Liver (tissue), 9 donors: Measurements from ENCODE around the gene OR2T33. TPM values are rescaled to one million over a fixed set of nuclear protein-coding genes. Genes with fewer than 3 reads are reported as not detected.

Source experiments
- DNase-seq: peaks from one replicate; pipeline ENCODE4 v3.0.0-alpha.2; 2017; ENCODE audit warnings: low spot score
- H3K27ac ChIP-seq, 2 donors: one replicate each; pipeline ENCODE4 v1.7.0; 2013; ENCODE audit warnings: inconsistent platforms in 2 of 2, low read length in 2 of 2, control low read depth in 1 of 2, low read depth in 1 of 2, mild to moderate bottlenecking in 1 of 2
- H3K27me3 ChIP-seq, 4 donors: one replicate each; pipeline versions ENCODE4 v1.6.1 to v1.7.0; 2013; ENCODE audit warnings: low read length in 3 of 4, inconsistent platforms in 1 of 4, mild to moderate bottlenecking in 1 of 4, moderate library complexity in 1 of 4; ENCODE audit not compliant: control insufficient read depth in 4 of 4, insufficient read depth in 4 of 4
- H3K36me3 ChIP-seq, 4 donors: one replicate each; pipeline versions ENCODE4 v1.6.1 to v1.7.0; 2013; ENCODE audit warnings: low read length in 3 of 4, mild to moderate bottlenecking in 3 of 4, low read depth in 1 of 4, moderate library complexity in 1 of 4; ENCODE audit not compliant: control insufficient read depth in 4 of 4, insufficient read depth in 3 of 4
- H3K4me1 ChIP-seq, 4 donors: one replicate each; pipeline versions ENCODE4 v1.6.1 to v1.7.0; 2013; ENCODE audit warnings: low read length in 3 of 4, mild to moderate bottlenecking in 3 of 4, moderate library complexity in 1 of 4; ENCODE audit not compliant: control insufficient read depth in 4 of 4, insufficient read depth in 4 of 4
- H3K4me3 ChIP-seq, 3 donors: one replicate each; pipeline versions ENCODE4 v1.6.1 to v1.7.0; 2013; ENCODE audit warnings: low read length in 3 of 3, control low read depth in 1 of 3, low read depth in 1 of 3, mild to moderate bottlenecking in 1 of 3
- H3K9ac ChIP-seq, 2 donors: one replicate each; pipeline ENCODE4 v1.7.0; 2013; ENCODE audit warnings: low read length in 2 of 2, mild to moderate bottlenecking in 2 of 2, moderate library complexity in 2 of 2, control low read depth in 1 of 2, low read depth in 1 of 2
- H3K9me3 ChIP-seq, 4 donors: one replicate each; pipeline versions ENCODE4 v1.6.1 to v1.7.0; 2013; ENCODE audit warnings: low read length in 3 of 4; ENCODE audit not compliant: control insufficient read depth in 4 of 4
- FOXA2 ChIP-seq: IDR thresholded peaks from 2 replicates; pipeline ENCODE4 v1.6.1; 2016; ENCODE audit warnings: antibody characterized with exemption
- GABPA ChIP-seq, 2 donors: IDR thresholded peaks in 1 of 2; conservative IDR thresholded peaks in 1 of 2; 2 replicates each; pipeline ENCODE4 v1.6.1; 2016; ENCODE audit warnings: antibody characterized with exemption in 2 of 2, mild to moderate bottlenecking in 1 of 2, moderate library complexity in 1 of 2
- HNF4A ChIP-seq, 2 donors: conservative IDR thresholded peaks; 2 replicates each; pipeline ENCODE4 v1.6.1; 2016; ENCODE audit warnings: antibody characterized with exemption in 2 of 2, mild to moderate bottlenecking in 2 of 2
- HNF4G ChIP-seq: IDR thresholded peaks from 2 replicates; pipeline ENCODE4 v1.6.1; 2016; ENCODE audit warnings: antibody characterized with exemption
- RAD21 ChIP-seq, 2 donors: IDR thresholded peaks; 2 replicates each; pipeline ENCODE4 v1.6.1; 2016; ENCODE audit warnings: antibody characterized with exemption in 2 of 2, mild to moderate bottlenecking in 2 of 2
- RXRA ChIP-seq, 2 donors: IDR thresholded peaks; 2 replicates each; pipeline ENCODE4 v1.6.1; 2017 to 2018; ENCODE audit warnings: antibody characterized with exemption in 2 of 2, mild to moderate bottlenecking in 1 of 2
- SP1 ChIP-seq: IDR thresholded peaks from 2 replicates; pipeline ENCODE4 v1.6.1; 2018; ENCODE audit warnings: antibody characterized with exemption, mild to moderate bottlenecking
- TAF1 ChIP-seq: conservative IDR thresholded peaks from 2 replicates; pipeline ENCODE4 v1.6.1; 2016; ENCODE audit warnings: antibody characterized with exemption, mild to moderate bottlenecking
- YY1 ChIP-seq: IDR thresholded peaks from 2 replicates; pipeline ENCODE4 v1.6.1; 2016; ENCODE audit warnings: antibody characterized with exemption, mild to moderate bottlenecking
- WGBS: extraction: QIAGEN DNeasy Blood & Tissue Kit; methylation state at CpG from one replicate; pipeline ENCODE4 v1.1.7; 2013; 5-methylcytosine and 5-hydroxymethylcytosine counted together
- polyA plus RNA-seq, 2 donors: library from polyadenylated mRNA; stranded (reverse) in 1 of 2; unstranded in 1 of 2; fragments of 200-250 nt in 1 of 2; fragments of >200 nt in 1 of 2; fragmentation: Nextera tagmentation in 1 of 2; extraction: Ambion mirVana in 1 of 2; gene quantifications; one replicate each; pipeline versions ENCODE4 v1.2.1 to v1.2.3, GENCODE V29; 2013 to 2015
- total RNA-seq, 2 donors: library from RNA; depleted of rRNA; stranded (reverse); fragments of >200 nt; gene quantifications; one replicate each; pipeline ENCODE4 v1.2.3, GENCODE V29; 2014
- TF ChIP-seq, protein P1 (sequence below): fragments of 150-350 bp; IDR thresholded peaks from 2 replicates; pipeline ENCODE4 v1.5.1; 2017; ENCODE audit warnings: improper control_type of control experiment, low read depth, low read length; ENCODE audit not compliant: missing input control
- TF ChIP-seq, protein P2 (sequence below): IDR thresholded peaks from 2 replicates; pipeline ENCODE4 v1.6.1; 2016; ENCODE audit warnings: antibody characterized with exemption, mild to moderate bottlenecking
- TF ChIP-seq, protein P3 (sequence below): IDR thresholded peaks from 2 replicates; pipeline ENCODE4 v1.6.1; 2016; ENCODE audit warnings: antibody characterized with exemption
- TF ChIP-seq, protein P4 (sequence below): IDR thresholded peaks from 2 replicates; pipeline ENCODE4 v1.6.1; 2016; ENCODE audit warnings: antibody characterized with exemption
- donor health status: healthy.
- donor health status: healthy.
- donor health status: healthy.
- donor health status: healthy.
- donor health status: healthy.

OR2T33 gene
- total and polyA plus RNA-seq, 4 donors = 0.37 TPM; not detected in 3

DNA sequence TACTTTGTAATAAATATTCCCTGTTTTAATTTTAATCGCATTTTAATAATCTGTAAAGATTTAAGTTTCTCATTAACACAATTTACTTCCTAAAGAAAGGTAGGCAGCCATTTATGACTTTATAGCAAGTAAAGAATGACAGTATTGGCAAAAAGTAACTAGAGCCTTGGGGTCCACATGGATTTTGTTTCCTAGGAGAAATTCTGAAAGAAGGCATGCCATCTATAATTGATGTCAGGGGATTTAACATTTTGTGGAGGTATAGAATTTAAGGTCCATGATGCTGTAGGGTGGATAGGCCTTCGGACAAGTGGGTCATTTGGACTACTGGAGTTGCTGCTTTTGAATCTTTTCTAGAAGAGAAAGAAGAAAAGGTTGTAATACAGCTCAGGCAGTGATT, 46.7 kb downstream of the OR2T33 start, which contains the start of gene OR2M4:
Gene OR2M4, plus strand, starts transcription at position 301 of the 400 bp plus-strand sequence. CDS start 7,512 bp downstream, outside the sequence.
- H3K4me1 ChIP-seq = no peaks in the 10 kb centered on the region
- no peak within 1 kb of the TSS for H3K27ac ChIP-seq
- WGBS = 48% methylated on average over 2 of the region's 2 CpGs
- no peaks in the 10 kb centered on the region for H3K36me3 ChIP-seq
- H3K9me3 ChIP-seq = peaks cover 0 to 2% (median 0%) of the 10 kb centered on the region in 4 donors
- no peak for DNase-seq
- no peak for TF ChIP-seq GABPA (IDR thresholded peaks at IDR 0.05 in 1 of 2, conservative IDR thresholded peaks at IDR 0.05 in 1 of 2)
- TF ChIP-seq YY1 = no peak
- no peak within 1 kb of the TSS for H3K9ac ChIP-seq
- no peaks in the 10 kb centered on the region for H3K27me3 ChIP-seq
- no peak within 1 kb of the TSS for H3K4me3 ChIP-seq

DNA sequence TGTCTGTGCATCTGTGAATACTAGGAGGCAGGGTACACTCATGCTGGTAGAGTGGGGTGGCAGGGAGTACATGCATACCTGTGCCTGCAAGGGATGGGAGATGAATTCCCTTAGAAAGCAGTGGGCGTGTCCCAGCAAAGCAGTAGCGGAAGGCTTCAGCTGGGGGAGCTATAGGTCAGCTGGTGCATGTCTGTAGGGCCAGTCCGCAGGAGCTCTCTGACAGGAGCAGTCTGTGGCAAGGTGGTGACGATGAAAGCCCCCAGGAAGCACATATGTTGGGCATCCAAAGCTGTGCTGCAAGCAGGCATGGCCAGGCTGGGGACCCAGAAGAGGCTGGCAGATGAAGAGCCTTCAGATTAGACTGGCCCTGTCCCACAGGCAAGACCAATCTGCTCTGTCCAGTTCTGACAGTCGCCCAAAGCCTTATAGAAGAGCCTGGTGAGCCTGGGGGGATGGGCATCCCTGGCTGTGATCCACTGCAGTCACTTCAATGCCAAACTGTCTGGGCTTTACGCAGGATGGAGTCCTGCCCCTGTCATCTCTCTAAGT, 48.3 kb downstream of the OR2T33 start:
- H3K27me3 ChIP-seq = no peaks in the 10 kb centered on the region
- DNase-seq = no peak
- H3K27ac ChIP-seq = no peak overlapping the region
- WGBS = 53% methylated on average over 6 of the region's 6 CpGs
- no peak overlapping the region for H3K9ac ChIP-seq
- H3K9me3 ChIP-seq = peaks cover 0 to 2% (median 0%) of the 10 kb centered on the region in 4 donors
- H3K4me1 ChIP-seq = no peaks in the 10 kb centered on the region
- H3K4me3 ChIP-seq = no peak overlapping the region
- H3K36me3 ChIP-seq = no peaks in the 10 kb centered on the region
- TF ChIP-seq GABPA (IDR thresholded peaks at IDR 0.05 in 1 of 2, conservative IDR thresholded peaks at IDR 0.05 in 1 of 2) = no peak
- no peak for TF ChIP-seq SP1
- TF ChIP-seq RXRA (IDR thresholded peaks at IDR 0.05) = no peak
- TF ChIP-seq, protein P1, sequence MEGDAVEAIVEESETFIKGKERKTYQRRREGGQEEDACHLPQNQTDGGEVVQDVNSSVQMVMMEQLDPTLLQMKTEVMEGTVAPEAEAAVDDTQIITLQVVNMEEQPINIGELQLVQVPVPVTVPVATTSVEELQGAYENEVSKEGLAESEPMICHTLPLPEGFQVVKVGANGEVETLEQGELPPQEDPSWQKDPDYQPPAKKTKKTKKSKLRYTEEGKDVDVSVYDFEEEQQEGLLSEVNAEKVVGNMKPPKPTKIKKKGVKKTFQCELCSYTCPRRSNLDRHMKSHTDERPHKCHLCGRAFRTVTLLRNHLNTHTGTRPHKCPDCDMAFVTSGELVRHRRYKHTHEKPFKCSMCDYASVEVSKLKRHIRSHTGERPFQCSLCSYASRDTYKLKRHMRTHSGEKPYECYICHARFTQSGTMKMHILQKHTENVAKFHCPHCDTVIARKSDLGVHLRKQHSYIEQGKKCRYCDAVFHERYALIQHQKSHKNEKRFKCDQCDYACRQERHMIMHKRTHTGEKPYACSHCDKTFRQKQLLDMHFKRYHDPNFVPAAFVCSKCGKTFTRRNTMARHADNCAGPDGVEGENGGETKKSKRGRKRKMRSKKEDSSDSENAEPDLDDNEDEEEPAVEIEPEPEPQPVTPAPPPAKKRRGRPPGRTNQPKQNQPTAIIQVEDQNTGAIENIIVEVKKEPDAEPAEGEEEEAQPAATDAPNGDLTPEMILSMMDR = no peak
- TF ChIP-seq HNF4G = no peak
- no peak for TF ChIP-seq TAF1
- TF ChIP-seq, protein P2, sequence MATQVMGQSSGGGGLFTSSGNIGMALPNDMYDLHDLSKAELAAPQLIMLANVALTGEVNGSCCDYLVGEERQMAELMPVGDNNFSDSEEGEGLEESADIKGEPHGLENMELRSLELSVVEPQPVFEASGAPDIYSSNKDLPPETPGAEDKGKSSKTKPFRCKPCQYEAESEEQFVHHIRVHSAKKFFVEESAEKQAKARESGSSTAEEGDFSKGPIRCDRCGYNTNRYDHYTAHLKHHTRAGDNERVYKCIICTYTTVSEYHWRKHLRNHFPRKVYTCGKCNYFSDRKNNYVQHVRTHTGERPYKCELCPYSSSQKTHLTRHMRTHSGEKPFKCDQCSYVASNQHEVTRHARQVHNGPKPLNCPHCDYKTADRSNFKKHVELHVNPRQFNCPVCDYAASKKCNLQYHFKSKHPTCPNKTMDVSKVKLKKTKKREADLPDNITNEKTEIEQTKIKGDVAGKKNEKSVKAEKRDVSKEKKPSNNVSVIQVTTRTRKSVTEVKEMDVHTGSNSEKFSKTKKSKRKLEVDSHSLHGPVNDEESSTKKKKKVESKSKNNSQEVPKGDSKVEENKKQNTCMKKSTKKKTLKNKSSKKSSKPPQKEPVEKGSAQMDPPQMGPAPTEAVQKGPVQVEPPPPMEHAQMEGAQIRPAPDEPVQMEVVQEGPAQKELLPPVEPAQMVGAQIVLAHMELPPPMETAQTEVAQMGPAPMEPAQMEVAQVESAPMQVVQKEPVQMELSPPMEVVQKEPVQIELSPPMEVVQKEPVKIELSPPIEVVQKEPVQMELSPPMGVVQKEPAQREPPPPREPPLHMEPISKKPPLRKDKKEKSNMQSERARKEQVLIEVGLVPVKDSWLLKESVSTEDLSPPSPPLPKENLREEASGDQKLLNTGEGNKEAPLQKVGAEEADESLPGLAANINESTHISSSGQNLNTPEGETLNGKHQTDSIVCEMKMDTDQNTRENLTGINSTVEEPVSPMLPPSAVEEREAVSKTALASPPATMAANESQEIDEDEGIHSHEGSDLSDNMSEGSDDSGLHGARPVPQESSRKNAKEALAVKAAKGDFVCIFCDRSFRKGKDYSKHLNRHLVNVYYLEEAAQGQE = no peak
- no peak for TF ChIP-seq HNF4A (conservative IDR thresholded peaks at IDR 0.05)
- TF ChIP-seq, protein P3, sequence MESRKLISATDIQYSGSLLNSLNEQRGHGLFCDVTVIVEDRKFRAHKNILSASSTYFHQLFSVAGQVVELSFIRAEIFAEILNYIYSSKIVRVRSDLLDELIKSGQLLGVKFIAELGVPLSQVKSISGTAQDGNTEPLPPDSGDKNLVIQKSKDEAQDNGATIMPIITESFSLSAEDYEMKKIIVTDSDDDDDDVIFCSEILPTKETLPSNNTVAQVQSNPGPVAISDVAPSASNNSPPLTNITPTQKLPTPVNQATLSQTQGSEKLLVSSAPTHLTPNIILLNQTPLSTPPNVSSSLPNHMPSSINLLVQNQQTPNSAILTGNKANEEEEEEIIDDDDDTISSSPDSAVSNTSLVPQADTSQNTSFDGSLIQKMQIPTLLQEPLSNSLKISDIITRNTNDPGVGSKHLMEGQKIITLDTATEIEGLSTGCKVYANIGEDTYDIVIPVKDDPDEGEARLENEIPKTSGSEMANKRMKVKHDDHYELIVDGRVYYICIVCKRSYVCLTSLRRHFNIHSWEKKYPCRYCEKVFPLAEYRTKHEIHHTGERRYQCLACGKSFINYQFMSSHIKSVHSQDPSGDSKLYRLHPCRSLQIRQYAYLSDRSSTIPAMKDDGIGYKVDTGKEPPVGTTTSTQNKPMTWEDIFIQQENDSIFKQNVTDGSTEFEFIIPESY = no peak
- TF ChIP-seq, protein P4, sequence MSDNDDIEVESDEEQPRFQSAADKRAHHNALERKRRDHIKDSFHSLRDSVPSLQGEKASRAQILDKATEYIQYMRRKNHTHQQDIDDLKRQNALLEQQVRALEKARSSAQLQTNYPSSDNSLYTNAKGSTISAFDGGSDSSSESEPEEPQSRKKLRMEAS = no peak
- no peak for TF ChIP-seq YY1
- TF ChIP-seq RAD21 (IDR thresholded peaks at IDR 0.05) = no peak
- no peak for TF ChIP-seq FOXA2
